ENCODE measurements around the gene SNX27.

Gene SNX27

DNA sequence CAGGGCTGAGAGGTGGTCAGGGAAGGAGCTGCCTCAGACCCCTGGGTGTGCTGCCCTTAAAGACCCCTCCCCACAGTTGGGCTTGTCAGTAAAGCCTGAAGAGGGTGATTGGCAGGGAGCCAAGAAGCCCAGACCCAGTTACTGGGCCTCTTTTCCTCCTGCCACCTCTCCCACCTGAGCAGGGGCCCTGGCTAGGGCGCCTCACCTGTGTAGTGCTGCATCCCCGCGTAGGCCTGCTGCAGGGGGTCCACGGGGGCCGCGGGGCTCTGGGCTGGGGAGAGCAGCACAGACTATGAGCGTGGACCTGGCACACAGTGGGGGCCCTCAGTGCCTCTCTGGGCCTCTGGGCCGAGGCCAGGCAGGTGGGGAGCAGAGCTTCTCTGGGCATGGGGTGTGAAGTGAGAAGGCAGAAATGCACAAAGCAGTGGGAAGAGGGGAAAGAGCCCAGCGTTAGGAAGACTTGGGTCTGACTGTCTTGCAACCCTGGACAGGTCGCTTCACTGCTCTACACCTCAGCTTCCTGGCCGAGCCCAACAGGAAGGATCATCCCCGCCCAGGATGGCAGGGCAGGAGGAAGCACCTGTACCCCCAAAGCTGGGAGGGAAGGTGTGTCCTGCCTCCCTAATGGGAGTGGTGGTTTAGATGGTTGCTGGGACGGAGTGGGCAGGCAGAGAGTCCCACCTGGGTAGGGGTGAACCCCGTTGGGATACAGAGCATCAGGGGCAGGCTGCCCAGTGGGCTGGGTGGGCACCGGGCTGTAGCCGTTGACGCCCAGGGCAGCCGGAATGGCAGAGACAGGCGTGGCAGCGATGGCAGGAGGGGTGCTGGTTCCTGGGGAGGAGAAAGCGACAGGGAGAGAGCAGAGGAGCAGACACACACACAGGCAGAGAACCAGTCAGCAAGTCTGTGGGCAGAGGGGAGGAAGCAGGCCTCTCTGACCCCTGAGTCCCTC, 94.9 kb downstream of the SNX27 start:
- no peak for DNase-seq

DNA sequence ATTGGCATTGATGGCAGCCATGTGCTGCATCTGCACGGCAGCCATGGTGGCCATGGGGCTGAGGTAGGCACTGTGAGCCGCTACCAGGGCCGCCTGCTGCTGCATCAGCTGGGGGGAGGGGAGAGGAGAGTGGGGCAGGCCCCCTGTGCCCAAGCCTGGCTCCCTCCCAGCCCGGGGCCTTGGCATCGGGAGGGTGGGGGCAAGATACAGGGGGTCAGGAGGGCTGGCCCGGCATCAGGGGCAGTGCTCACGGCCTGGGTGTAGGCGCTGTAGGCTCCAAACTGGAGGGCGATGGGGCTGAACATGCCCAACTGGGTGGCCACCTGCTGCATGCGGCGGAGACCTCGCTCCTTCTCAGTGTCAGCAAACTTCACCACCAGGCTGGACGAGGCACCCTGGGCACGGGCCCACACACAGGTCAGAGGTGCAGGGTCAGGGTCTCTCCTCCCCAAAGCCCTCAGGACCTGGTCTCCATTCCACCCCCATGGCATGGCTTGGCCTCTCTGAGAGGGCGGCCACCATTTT, 95.8 kb downstream of the SNX27 start:
- DNase-seq, result no peak

DNA sequence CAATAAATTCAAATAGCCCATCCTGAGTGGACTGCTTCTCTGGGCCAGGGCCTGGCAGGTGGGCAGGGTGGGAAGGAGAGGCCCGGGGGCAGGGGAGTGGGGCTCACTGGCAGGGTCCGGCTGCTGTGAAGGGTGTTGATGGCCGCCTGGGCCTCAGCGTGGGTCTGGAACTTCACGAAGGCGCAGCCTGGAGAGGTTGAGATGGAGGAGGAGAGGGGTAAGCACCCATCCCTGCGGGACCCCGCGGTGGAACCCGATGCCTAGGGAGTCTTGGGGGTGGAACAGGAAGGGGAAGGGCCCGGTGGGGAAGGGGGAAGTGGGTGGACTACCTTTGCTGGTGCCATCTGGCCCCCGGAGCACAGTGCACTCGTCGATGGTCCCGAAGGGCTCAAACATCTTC, 97.0 kb downstream of the SNX27 start:
- no peak for DNase-seq

DNA sequence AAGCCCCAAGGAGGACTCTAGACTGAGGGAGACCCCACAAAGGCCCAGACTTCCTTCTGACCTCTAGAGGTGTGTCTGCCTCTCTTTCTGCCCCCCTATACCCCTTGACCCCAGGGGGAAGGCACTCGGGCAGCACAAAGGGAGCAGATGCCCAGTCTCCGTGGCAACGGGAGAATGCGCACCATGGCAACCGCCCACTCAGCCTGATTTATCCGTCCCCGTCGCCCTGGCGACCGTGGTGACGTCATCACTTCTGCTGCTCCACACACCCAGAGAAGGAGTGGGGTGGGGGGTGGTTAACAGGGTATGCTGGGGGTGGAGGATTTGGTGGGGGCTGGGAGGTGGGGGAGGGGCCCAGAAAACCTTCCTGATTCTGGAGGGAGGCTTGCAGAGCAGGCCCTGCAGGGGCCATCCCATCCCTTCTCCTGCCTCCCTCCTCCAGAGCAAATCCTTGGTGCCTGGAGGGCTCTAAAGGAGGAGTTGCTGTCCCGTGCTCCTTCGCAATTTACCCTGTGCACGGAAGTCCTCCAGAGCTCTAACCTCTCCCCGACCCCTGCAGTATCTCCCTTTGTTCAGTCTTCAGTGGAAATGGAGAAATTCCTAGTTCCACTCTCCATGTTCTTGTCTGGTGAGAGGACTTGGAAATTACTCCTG, 98.5 kb downstream of the SNX27 start:
- peak; percentile 57 to 74 for DNase-seq

DNA sequence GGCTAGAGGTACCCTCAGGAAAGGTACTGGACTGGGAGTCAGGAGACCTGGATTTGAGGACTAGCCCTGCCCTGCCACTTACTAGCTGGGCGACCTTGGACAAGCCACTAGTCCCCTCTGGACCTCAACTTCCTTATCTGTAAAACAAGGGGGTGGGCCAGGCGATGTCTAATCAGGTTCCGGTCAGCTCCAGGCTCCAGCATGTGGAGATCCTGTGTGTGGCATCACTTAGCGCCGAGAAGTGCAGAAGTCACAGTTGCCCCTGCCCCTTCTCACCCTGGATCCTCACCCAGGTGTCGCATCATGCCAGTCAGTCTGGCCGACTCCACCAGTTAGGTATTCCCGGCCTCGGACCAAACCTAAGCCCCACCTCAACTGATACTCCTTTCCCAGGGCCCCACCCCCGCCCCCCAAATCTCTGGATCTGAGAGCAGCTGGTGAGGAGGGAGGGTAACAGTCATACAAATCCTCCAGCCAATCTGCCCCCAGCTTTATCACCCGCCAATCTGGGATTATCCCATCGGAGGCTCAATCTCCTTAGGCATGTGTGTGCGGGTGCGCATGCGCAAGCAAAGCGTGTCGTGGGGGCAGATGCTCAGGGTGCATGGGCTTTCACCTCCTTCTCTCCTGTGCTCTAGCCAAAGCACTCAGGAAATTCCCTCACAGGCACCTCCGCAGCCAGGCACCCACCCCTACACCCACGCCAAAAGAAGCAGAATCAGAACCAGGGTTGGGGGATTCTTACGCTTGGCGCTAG, 99.4 kb downstream of the SNX27 start:
- no peak for DNase-seq

DNA sequence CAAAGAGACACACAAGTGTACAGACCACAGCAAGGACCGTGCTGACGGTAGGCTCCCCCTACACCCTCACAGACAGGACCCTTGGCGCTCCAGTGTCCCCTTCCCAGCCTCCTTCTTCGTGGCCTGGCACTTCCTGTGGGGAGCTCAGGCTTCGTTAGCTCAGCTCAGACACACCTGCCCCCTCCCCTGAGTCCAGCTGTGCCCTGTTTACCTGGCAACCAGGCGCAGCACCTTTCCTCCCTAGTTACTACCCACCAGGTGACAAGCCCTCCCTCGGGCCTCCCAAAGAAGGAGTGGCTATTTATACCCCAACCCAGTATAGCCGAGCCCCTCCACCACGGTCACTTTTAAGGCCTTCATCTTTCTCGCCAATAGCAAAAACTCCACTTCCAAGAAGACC, 100.1 kb downstream of the SNX27 start:
- DNase-seq, result no peak

DNA sequence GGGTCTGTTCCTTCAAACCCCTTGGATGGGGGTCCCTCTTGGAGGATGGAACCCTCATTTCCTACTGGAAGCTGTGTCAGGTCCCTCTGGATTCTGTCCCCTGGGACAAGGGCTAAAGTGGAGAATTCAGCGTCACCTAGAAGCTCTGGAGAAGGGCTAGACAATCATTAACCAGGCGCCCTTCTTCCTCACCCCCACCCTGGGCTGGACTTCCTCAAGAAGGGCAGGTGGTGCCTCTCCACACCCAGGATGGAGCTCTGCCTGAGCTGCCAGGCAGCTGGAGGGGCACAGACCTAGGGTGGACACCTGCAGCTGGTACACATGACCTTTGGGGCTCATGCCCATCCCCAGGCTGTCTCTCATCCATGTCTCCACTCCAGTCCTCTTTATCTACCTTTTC, 101.2 kb downstream of the SNX27 start:
- DNase-seq, result no peak

DNA sequence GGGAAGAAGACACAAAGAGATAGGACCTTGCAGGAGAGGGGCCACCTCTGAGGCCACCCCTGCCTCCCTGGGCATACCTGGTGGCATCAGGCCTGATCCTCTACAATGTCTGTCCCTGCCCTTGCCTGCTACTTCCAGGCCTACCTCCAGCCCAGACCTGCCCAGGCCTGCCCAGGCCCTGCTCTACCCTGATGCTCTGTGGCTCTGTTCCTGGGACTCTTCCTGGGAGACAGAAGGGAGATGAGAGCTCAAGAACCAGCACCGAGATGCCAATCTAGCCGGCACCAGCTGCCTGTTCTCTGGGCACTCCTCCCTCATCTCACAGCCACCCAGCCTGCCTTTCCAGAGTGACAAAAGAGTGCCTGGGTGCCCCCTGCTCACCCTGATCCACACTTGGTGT, 102.0 kb downstream of the SNX27 start:
- DNase-seq, result no peak

DNA sequence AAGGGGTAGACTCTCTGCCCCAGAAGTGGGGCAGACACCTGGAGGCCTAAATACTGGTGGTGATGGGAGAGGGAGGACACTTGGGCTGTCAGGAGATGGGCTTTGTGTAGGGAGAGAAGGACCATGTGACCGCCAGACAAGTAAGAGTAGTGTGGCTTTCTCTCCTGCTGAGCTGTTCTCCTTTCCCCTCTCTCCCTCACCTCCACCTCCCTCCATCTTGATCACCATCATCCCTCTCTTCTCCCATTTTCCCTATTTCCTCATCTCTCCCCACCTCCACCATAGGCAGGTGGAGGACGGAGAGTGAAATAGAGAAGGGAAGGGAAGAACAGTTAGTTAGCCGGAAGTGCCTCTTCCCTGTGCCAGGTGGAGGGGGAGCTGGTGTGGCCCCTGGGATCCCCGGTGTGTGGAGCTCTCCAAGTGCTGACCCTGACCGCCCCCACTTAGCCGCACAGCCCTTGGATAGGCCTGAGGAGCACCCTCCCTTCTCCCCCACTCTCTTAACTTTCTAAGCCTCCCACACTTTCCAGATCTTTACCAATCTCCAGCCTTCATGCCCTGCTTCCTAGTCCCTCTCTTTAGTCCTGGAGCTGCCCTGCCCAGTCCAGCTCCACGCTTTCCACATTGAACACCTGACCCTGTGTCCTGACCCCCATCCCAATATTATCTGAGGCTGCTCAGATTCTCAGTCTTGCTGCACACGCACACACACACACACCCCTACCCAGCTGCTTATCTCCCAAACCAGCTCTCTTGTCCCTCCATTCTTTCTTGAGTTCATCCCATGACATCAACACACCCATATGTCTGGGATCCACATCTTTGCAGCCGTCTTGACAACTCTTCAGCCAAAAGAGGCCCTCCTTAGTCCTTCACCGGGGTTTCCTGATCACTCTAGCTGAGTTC, 103.2 kb downstream of the SNX27 start:
- no peak for DNase-seq

DNA sequence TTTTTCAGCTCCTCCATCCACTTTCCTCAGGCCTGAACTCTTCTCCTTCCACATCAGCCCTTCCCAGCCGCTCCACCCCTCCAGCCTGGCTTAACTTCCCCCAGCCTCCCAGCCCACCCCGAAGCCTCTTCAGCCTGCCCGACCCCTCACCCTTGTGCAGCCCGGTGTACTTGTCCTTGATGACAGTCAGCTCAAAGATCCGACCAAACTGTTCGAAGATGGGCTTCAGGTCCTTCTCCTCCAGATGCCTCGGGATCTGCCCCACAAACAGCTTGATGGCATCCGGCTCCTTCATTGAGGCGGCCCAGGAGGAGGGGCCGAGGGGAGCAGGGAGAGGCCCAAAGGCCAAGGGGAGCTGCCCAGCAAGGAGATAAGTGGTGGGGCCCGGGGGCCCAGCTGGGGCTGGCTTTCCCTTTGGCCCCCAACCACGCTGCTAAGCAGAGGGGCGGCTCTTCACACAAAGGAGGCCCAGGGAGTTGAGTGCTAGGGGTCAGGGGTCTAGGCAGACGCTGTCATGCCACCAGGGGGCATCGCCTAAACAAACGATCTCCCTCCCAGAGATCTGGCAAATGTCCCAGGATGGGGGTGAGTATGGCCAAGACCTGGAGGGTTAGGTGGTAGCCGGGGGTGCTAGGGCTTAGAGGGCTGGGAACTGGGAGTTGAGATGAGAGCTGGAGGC, 104.0 kb downstream of the SNX27 start:
- peak in 1 of 2 experiments; percentile 22 for DNase-seq

DNA sequence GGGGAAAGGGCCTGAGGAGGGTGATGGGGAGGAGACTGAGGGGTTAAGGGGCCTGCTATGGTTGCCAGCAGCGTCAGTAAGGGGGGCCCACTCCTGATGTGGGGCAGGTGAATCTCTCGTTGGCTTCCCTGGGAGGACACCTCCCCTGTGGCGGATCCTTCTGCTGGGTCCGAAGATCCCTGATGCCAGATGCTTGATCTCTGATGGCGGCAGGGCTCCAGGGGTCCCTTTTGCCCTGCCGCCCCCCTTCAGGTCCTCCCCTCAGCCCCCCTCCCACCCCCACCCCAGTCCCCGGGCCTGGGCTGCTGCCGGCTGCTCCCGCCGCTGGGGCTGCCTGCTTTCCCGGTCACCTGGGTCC, 104.5 kb downstream of the SNX27 start:
- no peak for DNase-seq

DNA sequence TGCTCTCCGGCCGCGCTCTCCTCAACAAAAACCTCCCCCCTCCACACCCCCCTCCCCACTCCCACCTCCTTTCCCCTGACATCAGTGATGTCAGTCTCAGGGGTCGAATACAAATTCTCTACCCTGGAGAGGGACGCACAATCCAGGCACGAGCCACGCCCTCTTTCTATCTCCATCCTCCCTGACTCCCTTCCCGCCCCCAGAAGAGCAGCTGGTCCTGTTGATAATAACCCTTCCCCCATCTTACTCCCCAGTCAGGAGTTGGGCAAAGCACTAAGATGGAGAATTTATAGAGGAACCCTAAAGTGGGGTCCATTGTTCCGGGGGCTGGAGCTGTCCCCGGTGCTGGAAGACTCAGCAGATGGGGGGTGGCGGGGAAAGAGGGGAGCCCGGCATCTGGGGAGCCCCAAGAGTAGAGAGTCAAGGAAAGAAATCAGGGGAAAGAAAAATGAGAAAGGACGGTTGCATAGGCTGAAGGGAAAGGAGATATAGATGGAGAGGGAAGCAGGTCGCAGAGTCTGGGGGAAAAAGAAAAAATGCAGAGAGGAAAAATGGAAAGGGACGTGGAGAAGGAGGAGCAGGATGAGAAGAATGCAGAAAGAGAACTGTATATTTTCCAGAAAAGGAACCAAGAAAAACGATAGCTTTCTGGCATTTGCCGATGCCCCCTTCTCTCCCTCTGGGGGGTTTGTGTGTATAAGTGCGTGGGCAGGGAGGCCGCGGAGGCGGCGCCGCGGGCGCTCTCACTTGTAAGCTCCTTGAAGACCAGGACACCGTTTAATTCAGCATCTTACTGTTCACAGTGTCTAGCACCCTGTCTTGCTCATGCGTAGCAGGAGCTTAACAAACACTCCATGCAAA, 105.2 kb downstream of the SNX27 start, which contains the start of gene CELF3:
TSS of gene CELF3 (minus strand) at position 33 of the 861 bp plus-strand sequence. CDS start 783 bp downstream, outside the sequence.
- DNase-seq, result peak; percentile 85 to 90

DNA sequence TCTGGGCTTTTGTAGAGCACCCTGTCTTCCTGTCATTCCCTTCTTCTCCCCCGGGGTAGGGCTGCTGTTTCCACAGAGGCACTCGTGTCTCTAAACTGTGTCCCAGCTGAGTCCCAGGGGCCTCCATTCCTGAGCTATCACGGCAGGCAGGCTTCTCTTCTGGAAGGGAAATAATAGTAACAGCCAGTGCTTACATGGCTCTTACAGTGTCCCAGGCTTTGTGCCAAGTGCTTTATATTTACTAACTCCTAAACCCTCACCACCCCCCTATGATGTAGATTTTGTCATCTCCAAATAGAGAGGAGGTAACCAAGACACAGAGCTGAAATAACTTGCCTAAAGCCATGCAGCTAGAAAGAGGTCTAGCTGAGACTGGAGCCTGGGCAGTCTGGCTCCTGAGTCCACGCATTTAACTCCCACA, 106.2 kb downstream of the SNX27 start:
- DNase-seq, result no peak

DNA sequence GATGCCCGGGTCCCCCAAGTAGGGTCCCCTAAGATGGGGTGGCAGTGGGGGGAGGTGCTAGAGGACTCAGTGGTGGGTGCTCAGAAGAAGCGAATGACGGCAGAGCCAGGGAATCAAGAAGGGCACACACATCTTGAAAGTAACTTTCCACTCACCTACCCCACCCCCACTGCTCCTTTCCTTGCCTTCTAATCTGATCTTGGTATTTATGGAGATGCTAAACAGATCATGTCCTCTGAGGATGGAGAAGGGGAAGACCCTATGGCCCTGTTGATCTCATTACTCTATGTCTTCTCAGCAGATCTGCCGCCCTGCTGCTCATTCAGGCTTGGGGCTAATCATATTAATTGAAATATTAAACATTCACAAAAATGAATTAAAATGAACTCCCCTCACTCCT, 106.8 kb downstream of the SNX27 start:
- DNase-seq, result no peak

DNA sequence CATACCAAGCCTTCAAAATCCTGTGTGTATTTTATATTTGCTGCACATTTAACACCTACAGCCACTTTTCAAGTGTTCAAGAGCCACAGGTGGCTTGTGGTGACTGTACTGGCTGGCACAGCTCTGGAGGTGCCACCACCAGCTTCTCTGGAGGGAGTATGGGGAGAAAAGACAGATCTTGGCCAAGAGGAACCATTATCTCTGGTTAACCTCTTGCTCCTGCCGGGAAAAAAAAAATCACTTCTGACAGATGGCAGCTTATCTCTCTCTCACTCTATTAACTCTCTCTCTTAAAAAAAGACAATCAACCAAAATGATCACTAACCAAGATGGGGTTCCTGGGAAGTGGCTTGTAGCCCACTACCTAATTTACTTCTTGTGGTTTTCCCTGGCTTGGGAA, 108.3 kb downstream of the SNX27 start:
- DNase-seq, result no peak

DNA sequence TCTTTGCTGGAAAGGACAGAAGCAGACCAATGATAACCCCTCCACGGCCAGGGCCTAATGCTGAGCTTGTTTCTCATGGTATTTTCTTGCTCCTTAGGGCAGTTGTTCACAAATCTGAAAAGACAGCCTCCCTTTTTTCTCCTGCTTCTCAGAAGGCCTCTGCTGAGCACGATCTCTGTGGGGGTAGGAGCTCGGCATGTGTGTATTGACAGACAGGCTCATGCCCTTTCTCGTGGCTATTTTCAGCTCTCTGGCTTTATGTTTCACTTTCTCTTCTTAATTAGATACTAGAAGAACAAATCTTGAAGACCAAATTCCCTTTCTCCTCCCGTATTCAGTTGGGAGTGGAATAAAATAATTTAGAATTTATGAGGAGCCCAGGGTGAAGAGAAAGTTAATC, 108.7 kb downstream of the SNX27 start:
- no peak for DNase-seq

DNA sequence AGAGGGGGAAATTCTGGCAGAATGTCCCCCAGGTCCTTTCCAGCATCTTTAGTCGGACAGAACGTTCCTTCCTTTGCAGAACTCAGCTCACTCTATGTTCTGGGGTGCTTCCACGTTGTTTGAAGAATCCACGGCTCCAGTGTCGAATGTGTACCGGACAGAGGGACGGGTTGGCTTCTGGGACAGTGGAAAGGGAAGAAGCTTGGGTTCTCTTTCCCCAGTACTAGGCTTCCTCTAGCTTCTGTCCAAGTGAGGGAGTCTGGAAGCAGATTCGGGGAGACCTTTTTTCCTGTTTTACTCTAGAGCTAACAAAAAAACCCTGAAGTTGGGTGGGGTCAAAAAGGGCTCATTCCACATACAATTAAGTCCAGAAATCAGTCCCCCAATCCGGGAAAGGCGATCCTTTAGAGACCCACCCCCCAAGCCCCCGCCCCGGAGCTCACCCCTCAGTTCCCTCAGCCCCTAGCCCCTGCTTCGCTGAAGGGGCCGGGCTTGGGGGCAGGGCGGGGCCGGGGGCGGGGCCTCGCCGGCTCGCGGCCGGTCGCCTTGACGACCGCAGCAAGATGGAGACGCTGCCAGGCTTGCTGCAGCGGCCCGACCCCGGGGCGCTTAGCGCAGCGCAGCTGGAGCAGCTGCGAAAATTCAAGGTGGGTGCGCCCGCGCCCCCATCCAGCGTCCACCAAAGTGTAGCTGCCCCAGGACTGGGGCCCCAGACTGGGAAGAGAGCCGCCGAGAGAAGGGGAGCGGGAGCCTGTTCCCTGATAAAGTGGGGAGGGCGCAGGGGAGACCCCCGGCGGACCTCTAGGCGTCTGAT, 109.3 kb downstream of the SNX27 start, which contains the start of gene RIIAD1:
TSS of gene RIIAD1 (plus strand) at position 549 of the 814 bp plus-strand sequence. CDS start at position 564, 15 bp downstream.
- peak in 1 of 2 experiments; percentile 40 for DNase-seq

DNA sequence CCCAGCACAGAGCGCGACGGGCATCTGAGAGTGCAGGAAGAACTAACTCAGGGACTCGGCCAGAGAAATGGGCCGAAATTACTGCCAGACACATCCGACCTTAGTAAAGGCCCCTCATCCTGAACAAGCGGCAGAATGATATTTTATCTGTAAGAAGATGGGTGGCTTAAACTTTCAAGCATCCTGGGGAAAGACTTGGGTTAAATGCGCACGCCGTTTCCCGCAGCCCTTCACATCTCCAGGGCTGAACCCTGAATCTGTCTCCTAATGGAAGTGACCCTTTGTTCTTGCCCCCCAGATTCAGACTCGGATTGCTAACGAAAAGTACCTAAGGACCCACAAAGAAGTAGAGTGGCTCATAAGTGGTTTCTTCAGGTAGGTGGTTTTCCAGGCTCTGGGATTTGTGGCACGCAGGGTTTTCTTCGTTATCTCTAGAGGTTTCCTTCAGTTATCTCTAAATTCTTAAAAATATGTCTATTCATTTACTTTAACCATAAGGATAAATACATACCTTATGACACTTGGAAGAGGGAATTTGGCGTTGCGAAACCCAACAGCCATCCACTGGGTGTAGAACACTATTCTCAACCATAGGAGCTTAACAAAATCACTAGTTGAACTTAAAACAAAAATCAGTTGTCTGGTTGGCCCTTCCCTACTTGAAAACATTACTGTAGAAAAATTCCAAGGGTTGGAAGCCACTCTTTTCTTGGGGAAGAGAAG, 110.1 kb downstream of the SNX27 start:
- no peak for DNase-seq

All from NCI-H1930 (cell line).